Measurements from ENCODE around the gene RAI1.

RAI1 gene

DNA sequence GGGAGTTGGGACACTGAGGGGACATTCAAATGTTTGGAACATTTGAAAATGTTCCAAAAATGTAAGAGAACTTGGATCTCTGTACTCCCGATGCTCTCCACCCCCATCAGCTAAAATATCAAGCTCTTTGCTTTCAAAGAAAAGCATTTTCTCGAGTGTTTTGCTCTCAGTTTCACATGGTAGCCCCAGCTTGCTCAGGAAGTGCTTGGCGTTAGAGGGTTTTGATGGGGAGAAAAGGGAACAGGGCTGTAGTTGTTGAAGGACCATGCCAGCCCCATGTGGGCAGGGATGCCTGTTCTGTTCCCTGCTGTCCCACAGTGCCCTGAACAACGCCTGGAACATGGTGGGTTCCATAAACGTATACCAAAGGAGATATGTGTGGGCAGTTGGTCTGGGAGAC is 37.0 kb downstream of the RAI1 start:
- TF ChIP-seq, protein P1, sequence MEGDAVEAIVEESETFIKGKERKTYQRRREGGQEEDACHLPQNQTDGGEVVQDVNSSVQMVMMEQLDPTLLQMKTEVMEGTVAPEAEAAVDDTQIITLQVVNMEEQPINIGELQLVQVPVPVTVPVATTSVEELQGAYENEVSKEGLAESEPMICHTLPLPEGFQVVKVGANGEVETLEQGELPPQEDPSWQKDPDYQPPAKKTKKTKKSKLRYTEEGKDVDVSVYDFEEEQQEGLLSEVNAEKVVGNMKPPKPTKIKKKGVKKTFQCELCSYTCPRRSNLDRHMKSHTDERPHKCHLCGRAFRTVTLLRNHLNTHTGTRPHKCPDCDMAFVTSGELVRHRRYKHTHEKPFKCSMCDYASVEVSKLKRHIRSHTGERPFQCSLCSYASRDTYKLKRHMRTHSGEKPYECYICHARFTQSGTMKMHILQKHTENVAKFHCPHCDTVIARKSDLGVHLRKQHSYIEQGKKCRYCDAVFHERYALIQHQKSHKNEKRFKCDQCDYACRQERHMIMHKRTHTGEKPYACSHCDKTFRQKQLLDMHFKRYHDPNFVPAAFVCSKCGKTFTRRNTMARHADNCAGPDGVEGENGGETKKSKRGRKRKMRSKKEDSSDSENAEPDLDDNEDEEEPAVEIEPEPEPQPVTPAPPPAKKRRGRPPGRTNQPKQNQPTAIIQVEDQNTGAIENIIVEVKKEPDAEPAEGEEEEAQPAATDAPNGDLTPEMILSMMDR (IDR thresholded peaks at IDR 0.05): no peak

DNA sequence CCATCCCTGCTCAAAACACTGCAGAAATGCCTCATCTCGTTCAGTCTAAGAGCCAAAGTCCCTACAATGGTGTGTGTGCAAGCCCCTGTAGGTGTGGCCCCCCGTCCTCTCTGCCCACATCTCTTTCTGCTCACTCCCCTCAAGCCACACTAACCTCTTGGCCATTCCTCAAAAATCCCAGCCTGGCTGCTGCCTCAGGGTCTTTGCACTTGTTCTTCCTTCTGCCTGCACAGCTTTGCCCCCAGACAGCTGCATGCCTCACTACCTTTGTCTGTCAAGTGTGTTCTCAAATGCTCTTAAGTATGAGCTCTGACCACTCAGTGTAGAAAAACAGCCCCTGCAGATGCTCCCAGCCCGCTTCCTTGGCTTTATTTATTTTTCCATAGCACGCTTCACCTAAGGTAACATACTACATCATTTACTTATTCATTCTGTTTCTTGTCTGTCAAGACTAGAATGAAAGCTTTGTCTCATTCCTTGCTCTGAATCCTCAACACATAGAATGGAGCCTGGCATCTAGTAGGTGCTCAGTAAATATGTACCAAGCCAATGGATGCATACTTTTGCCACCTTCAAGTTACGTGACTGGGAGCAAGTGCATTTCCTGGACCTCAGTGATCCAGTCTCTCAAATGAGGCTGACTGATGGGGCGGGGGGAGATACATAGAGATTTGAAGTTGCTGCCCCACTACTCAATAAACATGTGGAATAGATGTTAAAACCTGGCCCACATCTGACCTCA is 38.1 kb downstream of the RAI1 start:
- TF ChIP-seq, protein P1 (IDR thresholded peaks at IDR 0.05): no peak

DNA sequence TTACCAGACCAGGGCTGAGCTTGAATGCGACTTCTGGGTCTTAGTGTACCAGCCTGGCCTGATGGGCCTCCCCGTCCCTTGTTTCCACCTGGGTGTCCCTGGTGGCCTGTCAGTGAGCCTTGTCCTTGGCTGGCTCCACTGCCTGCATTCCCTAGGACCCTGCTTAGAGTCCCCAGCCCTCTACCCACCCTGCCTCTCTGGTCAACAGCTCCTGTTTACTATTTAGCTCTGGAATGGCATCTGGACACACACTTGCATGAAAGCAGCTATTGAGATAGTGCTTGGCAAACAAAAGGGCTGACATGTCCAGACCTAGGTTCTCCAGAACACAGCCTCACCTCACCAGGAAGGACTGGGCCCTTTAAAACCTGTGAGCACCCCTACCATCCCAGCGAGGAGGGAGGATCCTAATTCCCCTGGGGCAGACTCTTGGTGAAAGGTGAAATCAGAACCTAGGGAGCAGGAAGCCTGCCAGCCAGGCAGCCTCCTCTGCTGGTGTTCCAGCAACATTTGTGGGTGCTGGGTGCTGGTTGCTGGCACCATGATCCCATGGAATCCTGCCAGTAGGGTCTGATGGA is 38.8 kb downstream of the RAI1 start:
- TF ChIP-seq, protein P1 (IDR thresholded peaks at IDR 0.05): no peak

DNA sequence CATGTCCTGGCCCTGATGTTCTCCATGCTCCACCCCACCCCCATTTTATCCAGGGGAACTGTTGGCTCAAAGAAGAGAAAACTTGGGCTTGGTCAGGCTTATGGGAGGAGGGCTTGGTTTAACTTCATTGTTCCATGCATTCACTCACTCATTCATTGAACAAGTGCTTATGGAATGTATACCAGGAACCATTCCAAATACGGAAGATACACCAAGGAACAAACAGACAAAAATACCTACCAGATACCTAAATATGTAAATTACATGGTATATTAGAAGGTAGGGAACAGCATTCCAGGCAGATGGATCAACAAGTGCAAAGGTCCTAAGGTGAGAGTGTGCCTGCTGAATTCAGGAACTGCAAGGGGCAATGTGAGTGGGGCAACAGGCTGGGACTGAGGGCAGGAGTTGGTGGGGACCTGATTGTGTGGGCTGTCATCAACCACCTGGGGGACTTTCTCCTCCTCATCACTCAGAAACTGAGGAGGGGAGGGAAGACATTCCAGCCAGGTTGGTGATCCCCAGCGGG is 39.9 kb downstream of the RAI1 start:
- TF ChIP-seq, protein P1 (IDR thresholded peaks at IDR 0.05): no peak

DNA sequence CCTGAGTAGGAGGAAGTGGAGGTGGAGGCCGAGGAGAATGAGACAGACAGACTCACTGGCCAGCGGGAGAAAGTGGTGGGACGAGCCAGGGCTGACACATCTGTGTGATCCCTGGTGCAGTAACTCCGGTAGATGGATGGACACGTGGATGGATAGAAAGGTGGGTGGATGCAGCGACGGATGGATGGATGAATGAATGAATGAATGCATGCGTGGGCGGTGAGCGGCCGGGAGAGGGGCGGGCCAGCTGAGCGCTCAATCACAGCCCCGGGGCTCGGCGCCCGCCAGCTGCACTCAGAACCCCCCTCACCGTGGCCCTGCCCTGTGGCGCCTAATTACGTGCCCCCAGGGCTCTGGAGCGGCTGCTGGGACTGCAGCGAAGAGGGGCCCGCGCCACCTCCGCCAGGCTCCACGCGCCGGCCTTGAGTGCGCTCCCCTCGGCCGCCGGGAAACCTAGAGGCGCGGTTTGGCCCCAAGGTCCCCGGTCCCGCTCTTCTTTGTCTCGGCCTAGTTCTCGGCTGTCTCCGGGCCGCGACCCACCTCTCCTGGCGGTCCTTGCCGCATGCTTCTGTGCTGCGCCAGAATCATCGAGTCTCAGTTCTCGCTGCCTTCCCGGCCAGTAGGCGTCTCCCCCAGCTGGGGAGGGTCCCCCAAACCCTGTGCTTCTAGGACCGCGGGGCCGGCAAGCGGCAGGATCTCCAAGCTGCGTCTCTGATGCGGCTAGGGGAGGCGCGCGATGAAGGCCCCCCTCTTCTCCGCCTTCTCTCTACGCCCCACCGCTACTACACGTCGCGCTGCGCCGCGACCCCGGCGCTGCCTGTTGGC is 41.0 kb downstream of the RAI1 start:
- TF ChIP-seq, protein P1 (IDR thresholded peaks at IDR 0.05): no peak

DNA sequence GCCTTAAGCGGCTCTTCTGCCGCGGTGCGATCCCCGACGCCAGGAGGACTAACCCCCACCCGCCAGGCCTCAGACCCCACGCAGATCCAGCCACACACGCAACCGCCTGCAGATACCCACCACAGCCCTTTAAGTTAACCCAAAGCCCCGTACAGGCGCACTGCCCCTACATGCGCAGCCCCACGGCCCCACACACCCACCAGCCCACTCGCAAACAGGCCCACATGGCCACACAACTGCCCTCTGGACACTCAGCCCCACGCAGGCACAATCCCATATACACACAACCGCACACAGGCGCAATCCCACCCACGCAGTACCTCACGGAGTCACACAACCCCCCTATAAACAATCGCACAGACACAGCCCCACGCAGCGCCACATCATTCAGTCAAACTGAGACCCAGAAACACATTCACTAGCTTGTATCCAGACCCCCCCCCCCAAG is 41.7 kb downstream of the RAI1 start:
- TF ChIP-seq, protein P1 (IDR thresholded peaks at IDR 0.05): no peak

Data from LNCAP (cell line).